ENCODE data around the gene ACLY.

DNA sequence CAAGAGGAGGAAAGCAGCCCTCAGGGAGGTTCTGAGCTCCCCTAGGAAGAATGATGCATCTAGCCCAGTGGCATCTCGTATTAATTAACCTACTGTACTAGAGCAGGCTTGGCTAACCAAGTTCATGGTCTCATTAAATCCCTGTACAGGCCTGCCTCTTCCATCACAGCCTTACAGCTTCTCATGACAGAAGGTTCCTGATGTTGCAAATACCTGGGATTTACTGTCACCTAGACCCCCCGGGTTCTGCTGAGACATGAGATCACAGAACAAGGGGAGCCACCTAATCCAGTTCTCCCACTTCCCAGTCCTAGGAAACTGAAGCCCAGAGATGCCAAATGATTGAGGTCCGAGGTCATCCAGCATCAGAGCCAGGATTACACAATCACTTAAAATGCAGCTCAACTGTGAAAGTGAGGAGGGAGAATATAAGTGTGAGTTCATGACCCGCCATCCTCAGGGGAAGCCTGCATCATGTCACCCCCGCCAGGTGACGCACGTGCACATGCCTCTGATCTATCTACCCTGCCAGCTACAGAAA, 23.9 kb downstream of the ACLY start:
- TF ChIP-seq, protein P1, sequence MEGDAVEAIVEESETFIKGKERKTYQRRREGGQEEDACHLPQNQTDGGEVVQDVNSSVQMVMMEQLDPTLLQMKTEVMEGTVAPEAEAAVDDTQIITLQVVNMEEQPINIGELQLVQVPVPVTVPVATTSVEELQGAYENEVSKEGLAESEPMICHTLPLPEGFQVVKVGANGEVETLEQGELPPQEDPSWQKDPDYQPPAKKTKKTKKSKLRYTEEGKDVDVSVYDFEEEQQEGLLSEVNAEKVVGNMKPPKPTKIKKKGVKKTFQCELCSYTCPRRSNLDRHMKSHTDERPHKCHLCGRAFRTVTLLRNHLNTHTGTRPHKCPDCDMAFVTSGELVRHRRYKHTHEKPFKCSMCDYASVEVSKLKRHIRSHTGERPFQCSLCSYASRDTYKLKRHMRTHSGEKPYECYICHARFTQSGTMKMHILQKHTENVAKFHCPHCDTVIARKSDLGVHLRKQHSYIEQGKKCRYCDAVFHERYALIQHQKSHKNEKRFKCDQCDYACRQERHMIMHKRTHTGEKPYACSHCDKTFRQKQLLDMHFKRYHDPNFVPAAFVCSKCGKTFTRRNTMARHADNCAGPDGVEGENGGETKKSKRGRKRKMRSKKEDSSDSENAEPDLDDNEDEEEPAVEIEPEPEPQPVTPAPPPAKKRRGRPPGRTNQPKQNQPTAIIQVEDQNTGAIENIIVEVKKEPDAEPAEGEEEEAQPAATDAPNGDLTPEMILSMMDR (IDR thresholded peaks at IDR 0.05; ENCODE audit: low read length) = no peak
- TF ChIP-seq EZH2 (IDR thresholded peaks at IDR 0.05; ENCODE audit: borderline replicate concordance, low read length) = no peak

All from OCI-LY1 (cell line).